ENCODE results near the gene KLF5. TPM values are rescaled to one million over a fixed set of nuclear protein-coding genes. Genes with fewer than 3 reads are reported as not detected.
"Not testable (repeated sequence)": the region's sequence is repeated elsewhere in the genome, so short reads cannot be mapped to it uniquely, and the experiment has no call there.

Gene KLF5
- total RNA-seq, 1 donor from 2014 or later, result 30.9 TPM

DNA sequence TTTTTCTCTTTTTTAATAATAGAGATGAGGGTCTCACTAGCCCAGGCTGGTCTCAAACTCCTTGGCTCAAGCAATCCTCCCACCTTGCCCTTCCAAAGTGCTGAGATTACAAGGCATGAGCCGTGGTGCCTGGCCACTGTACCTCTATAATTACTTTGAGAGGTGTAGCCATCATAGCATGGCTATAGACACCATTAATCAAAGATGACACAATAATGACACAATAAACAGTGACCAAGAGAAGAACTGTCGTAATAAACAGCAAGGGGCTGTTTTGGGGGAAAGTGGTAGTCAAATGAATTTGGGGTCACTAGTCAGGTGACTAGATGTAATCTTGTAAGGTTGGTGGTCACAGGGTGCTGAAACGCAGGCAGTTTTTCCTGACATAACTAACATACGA, 30.4 kb downstream of the KLF5 start:
- DNase-seq, result no peak

DNA sequence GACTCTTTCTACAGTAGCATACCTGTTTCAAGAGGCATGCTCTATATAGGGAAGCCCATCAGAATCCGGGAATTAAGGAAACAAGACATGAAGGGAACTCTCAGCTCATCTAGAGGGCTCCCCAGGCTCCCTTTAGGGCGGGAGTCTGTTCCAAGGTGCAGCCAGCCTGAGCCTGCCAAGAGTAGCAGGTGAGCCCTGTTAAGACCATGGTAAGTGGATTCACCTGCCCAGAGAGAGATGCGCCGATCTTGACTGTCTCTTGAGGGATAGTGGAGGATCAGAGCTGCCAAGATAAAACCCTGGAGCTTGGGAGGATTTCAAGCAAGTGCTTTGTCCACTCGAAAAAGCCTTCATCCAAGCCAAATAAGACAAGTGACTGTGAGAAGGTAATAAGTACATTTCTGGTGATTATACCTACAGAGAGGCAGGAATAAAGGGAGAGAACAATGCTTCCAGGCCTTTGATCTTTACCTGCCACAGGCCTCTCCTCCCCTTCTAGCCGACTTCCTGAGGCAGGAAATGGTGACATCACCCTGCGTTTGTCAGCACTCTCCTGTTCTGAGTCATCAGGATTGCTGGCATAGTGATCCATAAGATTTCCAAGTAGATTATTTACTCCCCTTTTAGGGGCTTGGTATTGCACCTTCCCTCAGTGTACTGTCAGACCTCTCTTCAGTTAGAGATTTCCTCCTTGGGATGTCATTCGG, 31.5 kb downstream of the KLF5 start:
- no peak for DNase-seq

DNA sequence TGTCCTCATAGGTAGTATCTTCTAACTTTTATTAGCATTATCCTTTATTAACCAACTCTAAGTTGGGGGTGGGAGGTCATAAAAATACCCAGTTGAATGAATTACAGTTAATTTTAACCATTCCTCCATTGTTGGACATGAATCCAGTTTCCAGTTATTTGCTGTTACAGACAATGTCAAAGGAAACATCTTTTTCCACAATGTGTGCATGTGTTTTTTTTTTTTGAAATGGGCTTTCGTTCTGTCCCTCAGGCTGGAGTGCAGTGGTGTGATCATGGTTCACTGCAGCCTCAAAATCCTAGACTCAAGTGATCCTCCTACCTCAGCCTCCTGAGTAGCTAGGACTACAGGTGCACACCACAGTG, 32.0 kb downstream of the KLF5 start:
- DNase-seq, result no peak

- peak; percentile 64 for DNase-seq
Observed at GRCh38 chr13:73092829-73093228, 34.0 kb downstream of the KLF5 start.

DNA sequence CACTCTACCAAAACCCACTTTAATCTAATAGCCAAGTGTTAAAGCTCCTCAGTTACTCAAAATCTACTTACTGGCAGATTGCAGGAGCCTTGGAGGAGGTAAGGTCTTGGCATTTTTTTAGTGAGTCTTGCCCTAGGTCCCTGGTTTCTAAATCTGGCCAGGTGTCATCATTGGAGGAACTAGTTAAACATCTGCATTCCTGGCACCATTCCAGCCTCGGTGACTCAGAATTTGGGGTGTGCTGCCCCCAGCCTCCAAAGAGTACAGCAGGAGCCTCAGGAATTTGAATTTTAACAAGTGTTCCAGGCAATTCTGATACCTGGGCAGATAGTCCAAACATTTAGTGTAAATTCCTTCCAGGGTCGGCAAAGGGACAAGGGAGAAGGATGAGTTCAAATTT, 37.4 kb downstream of the KLF5 start:
- no peak for DNase-seq

DNA sequence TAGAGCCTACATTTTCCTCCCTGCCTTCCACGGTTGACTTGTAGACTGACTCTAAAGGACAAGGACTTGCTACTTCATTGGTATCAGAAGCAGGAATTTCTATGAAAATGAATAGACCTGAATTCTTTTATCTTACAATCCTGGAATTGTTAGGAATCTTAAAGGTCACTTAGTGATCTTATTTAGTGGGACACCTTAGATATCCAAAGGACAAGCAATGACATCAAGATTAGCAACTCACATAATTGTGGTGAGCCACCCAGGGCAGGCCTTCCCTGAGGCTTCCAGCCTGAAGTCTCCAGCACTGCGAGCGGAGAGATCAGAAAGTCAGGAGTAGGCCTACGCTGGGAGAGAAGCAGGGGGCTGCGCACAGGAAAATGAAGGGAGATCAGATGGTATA, 37.8 kb downstream of the KLF5 start:
- DNase-seq, result no peak

GRCh38 chr13:73100781-73101180, 42.0 kb downstream of the KLF5 start:
- DNase-seq, result not testable (repeated sequence)

DNA sequence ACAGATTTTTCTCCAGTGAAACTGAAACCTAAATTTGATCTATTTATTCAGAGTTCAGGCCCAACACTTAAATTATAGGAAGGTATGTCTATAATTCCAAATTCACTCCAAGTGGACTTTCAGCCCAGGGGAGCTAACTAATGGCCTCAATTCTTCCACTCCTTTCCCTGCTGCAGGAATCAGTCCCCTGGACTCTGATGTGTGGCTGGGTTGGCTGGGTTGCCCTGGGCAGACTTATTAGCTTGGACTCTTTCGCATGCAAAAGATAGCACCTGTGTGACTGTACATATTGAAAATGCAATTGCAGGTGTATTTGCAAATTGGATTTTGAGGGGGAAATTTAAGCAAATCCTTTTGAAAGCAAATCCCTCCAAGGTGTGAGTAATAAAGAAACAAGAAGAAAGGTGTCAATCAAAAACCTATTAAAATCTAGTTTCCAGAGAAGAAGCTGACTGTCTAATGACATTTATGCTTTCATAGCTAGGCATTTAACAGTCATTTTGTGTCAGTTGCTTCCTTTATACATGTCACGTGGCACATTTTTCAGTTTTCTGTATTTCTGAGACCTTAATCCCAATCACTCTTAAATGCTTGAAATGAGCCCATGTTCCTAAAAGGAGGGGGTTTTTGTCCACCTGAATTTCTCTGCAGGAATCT, 42.7 kb downstream of the KLF5 start:
- DNase-seq, result no peak

DNA sequence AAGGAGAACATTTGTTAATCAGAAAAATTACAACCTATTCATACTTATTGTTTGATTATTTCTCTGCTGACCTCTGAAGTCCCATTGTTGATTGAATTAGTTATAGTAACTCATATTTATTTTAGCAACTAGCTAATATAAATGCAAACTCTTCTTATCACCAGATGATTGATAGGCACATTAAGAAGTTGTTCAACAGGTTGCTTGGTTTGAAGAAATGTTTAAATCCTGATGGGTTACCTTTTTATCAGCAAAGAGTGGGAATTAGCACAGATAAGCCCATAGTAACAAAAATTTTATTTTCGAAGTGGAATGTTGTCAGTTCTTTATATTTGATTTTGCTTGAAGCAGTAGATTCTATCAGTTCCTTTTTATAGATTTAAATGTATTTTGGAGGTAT, 44.4 kb downstream of the KLF5 start:
- no peak for DNase-seq

DNA sequence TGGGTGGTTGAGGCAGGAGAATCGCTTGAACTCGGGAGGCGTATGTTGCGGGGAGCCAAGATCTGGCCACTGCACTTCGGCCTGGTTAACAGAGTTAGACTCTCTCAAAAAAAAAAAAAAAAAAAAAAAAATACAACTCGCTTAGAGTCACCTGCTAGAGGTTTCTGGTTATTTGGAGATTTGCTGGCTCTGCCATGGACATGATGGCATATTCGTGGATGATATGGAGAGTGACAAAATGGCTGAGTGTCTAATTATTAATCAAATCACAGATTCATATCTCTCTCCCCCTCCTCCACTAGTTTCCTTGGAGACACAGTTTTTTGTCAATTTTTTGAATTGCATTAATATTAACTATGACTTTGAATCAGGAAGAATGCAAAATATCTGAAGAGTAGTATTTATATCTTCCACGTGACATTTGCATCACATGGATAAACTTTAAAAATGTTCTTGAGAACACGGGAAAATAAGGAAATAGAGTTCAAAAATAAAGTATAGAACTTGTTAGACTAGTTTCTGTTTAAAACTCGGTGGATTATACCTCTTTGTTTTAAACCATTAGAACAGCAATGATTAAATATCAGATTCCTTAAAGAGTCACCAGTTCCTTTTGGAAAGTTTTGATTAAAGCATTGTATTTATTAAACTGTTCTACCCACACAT, 47.8 kb downstream of the KLF5 start:
- DNase-seq, result no peak

DNA sequence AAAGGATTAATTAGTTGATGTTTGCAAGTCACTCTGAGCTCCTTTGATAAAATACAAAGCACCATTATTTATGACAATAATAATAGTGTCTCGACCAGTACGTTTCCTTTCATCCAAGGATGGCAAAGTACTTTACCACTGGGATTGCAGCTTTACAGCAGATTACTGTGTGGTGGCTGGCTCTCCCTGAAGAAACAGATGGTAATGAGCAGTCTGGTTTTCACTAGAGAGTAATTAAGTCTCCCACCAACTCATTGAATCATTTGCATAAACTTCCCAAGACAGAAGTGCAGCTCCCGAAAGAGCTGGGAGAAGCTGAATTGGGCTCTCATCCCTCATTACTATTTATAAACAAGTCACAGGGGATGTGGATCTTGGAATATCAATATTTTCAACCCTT, 48.7 kb downstream of the KLF5 start:
- no peak for DNase-seq

- no peak for DNase-seq
Observed at GRCh38 chr13:73107970-73108369, 49.2 kb downstream of the KLF5 start.

- DNase-seq, result no peak
Observed at GRCh38 chr13:73109288-73109899, 50.6 kb downstream of the KLF5 start.

DNA sequence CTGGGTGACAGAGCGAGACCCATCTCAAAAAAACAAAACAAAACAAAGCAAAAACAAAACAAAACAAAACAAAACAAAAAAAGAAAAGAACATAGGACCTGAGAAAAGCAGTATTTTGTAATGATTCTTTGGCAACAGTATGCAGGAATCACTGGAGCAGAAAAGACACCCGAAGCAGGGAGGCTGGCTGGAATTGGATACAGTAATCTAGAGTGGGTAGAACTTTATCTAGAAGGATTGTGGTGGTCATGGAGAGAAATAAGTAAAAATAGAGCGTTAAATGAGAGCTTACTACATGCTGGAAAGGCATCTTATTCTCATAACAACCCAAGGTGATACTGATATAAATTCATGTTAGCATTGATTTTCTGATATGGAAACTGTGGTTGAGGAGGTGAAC, 51.2 kb downstream of the KLF5 start:
- DNase-seq, result no peak

DNA sequence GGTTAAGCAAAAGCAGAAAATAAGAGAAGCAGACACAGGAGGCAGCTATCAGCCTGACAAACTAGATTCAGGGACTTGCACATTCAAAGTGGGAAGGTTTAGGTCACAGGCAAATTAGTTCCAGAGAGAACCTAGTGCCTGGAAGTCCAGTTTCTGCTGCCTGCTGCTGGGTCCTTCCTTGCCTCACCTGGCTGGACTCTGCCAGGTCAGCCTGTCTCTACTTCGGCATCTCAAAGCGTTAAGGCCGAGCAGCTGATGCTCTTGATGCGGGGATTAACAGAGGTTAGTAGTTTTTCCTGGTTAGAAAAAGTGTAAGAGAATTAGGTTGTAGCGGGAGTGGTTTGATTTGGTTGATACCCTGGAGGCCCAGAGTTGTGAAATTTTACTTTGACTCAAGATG, 52.0 kb downstream of the KLF5 start:
- no peak for DNase-seq

DNA sequence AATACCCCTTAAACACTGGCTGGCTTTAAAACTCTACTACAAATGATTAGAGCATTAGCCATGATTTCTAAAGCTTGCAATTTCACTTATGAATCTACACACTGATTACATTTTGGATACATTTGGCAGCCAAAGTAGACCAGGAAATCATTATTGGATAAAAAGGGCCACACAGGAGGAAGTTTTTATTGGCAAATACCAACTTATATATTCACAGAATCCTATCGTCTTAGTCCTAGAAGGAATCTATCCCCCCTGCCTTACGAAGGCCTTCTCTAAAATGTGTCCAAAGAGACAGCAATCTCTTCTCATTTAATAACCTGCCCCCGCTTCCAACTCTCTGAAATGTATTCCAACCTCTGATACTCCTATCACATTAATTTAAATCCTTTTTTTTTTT, 52.5 kb downstream of the KLF5 start:
- DNase-seq, result no peak

GRCh38 chr13:73119612-73120011, 60.8 kb downstream of the KLF5 start:
- DNase-seq, result no peak

Small RNA genes within 50 kb of the gene (small RNA-seq; reads per million reads assigned to genes)
- not detected for gene RNU6-66P (ENCODE audit: low replicate concordance)
